ENCODE data around the gene RAD51B.

DNA sequence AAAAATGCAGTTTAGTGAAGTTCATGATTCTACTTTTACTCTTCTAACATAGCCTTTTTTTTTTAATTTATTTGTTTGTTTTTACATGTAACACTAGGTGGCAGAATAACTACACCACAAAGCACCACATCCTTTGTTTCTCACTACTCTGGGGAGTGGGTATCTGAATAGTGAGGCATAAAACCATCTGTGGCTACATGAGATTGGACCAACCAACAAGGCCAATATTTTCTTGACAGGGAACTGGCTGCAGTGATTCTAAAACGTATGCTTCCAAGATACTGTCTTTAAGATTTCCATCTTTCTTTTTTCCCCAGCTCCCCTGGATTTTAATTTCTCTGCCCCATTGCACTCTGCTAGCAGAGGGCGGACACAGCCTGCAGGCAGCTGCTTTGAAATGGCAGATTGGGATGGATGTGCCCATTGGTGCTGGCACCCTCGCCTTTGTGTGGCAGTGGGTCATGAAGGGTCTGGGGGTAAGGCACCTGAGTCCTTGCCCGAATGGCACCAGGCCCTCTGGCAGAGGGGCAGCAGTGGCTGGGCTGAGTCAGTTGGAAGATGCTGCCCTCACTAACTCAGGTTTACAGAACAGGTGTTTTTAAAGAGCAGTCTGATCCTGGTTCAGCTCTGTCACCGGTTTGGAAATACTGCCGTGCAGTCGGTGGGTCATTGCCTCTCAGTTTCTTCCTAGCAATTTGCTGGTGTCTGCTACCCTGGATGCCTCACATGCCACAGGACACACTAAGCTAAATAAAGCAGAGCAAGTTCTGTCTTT lies 429.1 kb downstream of the RAD51B start:
- TF ChIP-seq EZH2 (IDR thresholded peaks at IDR 0.05): no peak
- no peak for TF ChIP-seq POLR2AphosphoS5 (IDR thresholded peaks at IDR 0.05; ENCODE audit: borderline replicate concordance, low read depth, low read length)
- TF ChIP-seq FOXP2 (optimal IDR thresholded peaks at IDR 0.05; ENCODE audit: control extremely low read depth, extremely low read length, insufficient read depth): no peak
